Measurements from ENCODE around the gene CACNG4.

DNA sequence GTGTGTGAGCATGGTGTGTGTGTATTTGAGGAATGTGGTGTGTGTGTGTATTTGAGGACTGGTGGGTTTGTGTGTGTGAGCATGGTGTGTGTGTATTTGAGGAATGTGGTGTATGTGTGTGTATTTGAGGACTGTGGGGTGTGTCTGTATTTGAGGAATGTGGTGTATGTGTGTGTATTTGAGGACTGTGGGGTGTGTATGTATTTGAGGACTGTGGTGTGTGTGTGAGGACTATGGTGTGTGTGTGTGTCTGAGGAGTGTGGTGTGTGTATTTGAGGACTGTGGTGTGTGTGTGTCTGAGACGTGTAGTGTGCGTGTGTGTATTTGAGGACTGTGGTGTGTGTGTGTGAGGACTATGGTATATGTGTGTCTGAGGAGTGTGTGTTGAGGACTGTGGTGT is 61.8 kb downstream of the CACNG4 start:
- TF ChIP-seq, protein P1, sequence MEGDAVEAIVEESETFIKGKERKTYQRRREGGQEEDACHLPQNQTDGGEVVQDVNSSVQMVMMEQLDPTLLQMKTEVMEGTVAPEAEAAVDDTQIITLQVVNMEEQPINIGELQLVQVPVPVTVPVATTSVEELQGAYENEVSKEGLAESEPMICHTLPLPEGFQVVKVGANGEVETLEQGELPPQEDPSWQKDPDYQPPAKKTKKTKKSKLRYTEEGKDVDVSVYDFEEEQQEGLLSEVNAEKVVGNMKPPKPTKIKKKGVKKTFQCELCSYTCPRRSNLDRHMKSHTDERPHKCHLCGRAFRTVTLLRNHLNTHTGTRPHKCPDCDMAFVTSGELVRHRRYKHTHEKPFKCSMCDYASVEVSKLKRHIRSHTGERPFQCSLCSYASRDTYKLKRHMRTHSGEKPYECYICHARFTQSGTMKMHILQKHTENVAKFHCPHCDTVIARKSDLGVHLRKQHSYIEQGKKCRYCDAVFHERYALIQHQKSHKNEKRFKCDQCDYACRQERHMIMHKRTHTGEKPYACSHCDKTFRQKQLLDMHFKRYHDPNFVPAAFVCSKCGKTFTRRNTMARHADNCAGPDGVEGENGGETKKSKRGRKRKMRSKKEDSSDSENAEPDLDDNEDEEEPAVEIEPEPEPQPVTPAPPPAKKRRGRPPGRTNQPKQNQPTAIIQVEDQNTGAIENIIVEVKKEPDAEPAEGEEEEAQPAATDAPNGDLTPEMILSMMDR (IDR thresholded peaks at IDR 0.05; ENCODE audit: borderline replicate concordance, extremely low read depth, low read length, poor library complexity, severe bottlenecking), result no peak
- TF ChIP-seq EZH2 (IDR thresholded peaks at IDR 0.05; ENCODE audit: borderline replicate concordance, low read depth, low read length, severe bottlenecking), result no peak

Measured in DND-41 (cell line).